HepG2 (cell line): ENCODE results near the gene UPF3B. TPM values are rescaled to one million over a fixed set of nuclear protein-coding genes. Genes with fewer than 3 reads are reported as not detected.
A peak's percentile ranks its signal among the peaks of the same experiment; 100 is the strongest.

ENCODE experiments used
- ARID4A ChIP-seq: sonication (generic); formaldehyde crosslinking; IDR thresholded peaks from 2 replicates; pipeline ENCODE4 v1.5.0; 2020; ENCODE audit warnings: mild to moderate bottlenecking, missing genetic modification reagents, borderline replicate concordance
- HOXA3 ChIP-seq: sonication (generic); formaldehyde crosslinking; IDR thresholded peaks from 2 replicates; pipeline ENCODE4 v1.5.0; 2020; ENCODE audit warnings: missing genetic modification reagents
- NR2F1 ChIP-seq, 2 experiments: fragments of 450-650 bp in 1 of 2; formaldehyde crosslinking in 1 of 2; IDR thresholded peaks; 2 replicates each; pipeline versions ENCODE4 v1.5.0 to v1.6.1; 2016 to 2020; ENCODE audit warnings: mild to moderate bottlenecking in 1 of 2, missing compliant biosample characterization in 1 of 2, missing genetic modification reagents in 1 of 2, moderate library complexity in 1 of 2
- PCBP1 ChIP-seq: fragments of 200-400 bp; formaldehyde crosslinking; IDR thresholded peaks from 2 replicates; pipeline ENCODE4 v1.6.1; 2017; ENCODE audit warnings: mild to moderate bottlenecking, low read depth, low read length, borderline replicate concordance
- SAP130 ChIP-seq: IDR thresholded peaks from 2 replicates; pipeline ENCODE4 v1.6.1; 2016; ENCODE audit warnings: low read depth
- SIN3A ChIP-seq: IDR thresholded peaks from 2 replicates; pipeline ENCODE4 v1.6.1; 2011; ENCODE audit warnings: low read depth, mild to moderate bottlenecking, control low read depth, low read length, borderline replicate concordance
- THAP11 ChIP-seq: IDR thresholded peaks from 2 replicates; pipeline ENCODE4 v1.6.1; 2016; ENCODE audit warnings: missing biosample characterization, missing genetic modification reagents
- TMF1 ChIP-seq: sonication (generic); formaldehyde crosslinking; IDR thresholded peaks from 2 replicates; pipeline ENCODE4 v1.8.1; 2022; ENCODE audit warnings: low read depth, missing genetic modification reagents
- ZNF563 ChIP-seq: sonication (generic); formaldehyde crosslinking; IDR thresholded peaks from 2 replicates; pipeline ENCODE4 v1.8.0; 2022; ENCODE audit warnings: mild to moderate bottlenecking, moderate library complexity, missing genetic modification reagents
- ZNF746 ChIP-seq: sonication (generic); formaldehyde crosslinking; IDR thresholded peaks from 2 replicates; pipeline ENCODE4 v1.8.0; 2022; ENCODE audit warnings: mild to moderate bottlenecking, missing genetic modification reagents
- polyA plus RNA-seq, 8 experiments: library from polyadenylated mRNA; depleted of rRNA in 3 of 8; stranded (reverse) in 7 of 8; unstranded in 1 of 8; fragments of >200 nt; fragmentation: Illumina TruSeq in 4 of 8; extraction: Trizol in 4 of 8; gene quantifications; 2 replicates each; pipeline versions ENCODE4 v1.2.1 to v1.2.3, GENCODE V29; 2011 to 2016; ENCODE audit warnings: low read depth in 4 of 8, missing spikeins in 1 of 8, mixed read lengths in 1 of 8; ENCODE audit not compliant: insufficient read depth in 1 of 8
- total RNA-seq, 5 experiments: library from RNA; depleted of rRNA; stranded (reverse); fragments of >200 nt; fragmentation: Illumina TruSeq; extraction: Trizol; gene quantifications; 2 replicates each; pipeline ENCODE4 v1.2.3, GENCODE V29; 2016; ENCODE audit warnings: low read depth in 1 of 5
- TF ChIP-seq, protein P1 (sequence below): IDR thresholded peaks from 2 replicates; pipeline ENCODE4 v1.6.1; 2016; ENCODE audit warnings: mild to moderate bottlenecking, missing biosample characterization, missing genetic modification reagents
- TF ChIP-seq, protein P2 (sequence below): sonication (generic); formaldehyde crosslinking; IDR thresholded peaks from 2 replicates; pipeline ENCODE4 v1.4.0; 2020; ENCODE audit warnings: missing genetic modification reagents

Gene UPF3B
- total and polyA plus RNA-seq, 2 of the 13 experiments (the other 11 are each of a cell fraction or from before 2014, with no cell fraction given): 5.2 to 7.2 TPM

DNA sequence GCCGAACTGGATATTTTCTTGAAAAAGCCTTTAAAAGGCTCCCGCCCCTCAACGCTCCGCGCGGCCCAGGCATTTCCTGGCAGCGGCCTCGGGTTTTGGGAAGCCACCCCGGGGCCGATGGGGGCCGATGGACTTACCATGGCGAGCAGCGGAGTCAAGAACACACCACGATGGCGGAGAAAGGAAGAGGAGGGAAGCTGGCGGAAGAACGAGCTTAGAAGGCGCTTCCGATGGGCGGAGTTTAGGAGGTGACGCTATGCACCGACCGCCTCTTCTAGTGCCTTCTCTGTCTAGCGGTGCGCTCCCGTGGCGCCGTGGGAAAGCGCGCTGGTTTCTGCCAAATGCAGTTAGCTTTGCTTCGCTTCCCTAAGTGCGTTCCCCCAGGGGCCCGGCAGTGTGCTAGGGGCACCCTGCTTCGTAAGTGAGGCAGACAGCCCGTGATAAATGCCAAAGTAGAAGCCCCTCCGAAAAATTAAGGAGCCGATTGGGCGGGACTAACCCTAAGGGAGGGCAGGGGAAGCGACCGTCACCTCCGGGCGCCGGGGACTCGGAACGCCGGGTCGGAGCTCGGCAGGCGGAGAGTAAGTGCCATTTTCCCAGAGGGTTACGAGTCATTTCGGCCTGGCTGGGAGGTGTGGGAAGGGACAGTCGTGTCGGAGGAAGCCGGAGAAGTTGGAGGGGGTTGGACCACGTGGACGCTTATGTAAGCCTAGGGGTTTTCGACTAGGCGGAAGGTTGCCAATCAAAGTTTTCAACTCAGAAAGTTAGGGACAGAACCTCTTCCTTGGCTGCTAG is 61.1 kb downstream of the UPF3B start, which contains the start of gene RPL39 (continued):
- TF ChIP-seq ARID4A: peak; percentile 62; the same call in 1 of the 2 replicates
- TF ChIP-seq, protein P1, sequence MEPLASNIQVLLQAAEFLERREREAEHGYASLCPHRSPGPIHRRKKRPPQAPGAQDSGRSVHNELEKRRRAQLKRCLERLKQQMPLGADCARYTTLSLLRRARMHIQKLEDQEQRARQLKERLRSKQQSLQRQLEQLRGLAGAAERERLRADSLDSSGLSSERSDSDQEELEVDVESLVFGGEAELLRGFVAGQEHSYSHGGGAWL (CRISPR knock-in tag): peak; percentile 55; the same call in 1 of the 2 replicates
- peak; percentile 61; the same call in 1 of the 2 replicates for TF ChIP-seq SIN3A
- no peak for TF ChIP-seq PCBP1
- TF ChIP-seq HOXA3: peak; percentile 47; the same call in 1 of the 2 replicates
- peak; percentile 72; the same call in 1 of the 2 replicates for TF ChIP-seq THAP11 (CRISPR knock-in tag)
- no peak for TF ChIP-seq NR2F1 (CRISPR knock-in tag; IDR thresholded peaks at IDR 0.05)
- TF ChIP-seq ZNF746 (CRISPR knock-in tag): no peak
- TF ChIP-seq TMF1 (CRISPR knock-in tag): no peak
- peak; percentile 29; the same call in 1 of the 2 replicates for TF ChIP-seq ZNF563
- TF ChIP-seq, protein P2, sequence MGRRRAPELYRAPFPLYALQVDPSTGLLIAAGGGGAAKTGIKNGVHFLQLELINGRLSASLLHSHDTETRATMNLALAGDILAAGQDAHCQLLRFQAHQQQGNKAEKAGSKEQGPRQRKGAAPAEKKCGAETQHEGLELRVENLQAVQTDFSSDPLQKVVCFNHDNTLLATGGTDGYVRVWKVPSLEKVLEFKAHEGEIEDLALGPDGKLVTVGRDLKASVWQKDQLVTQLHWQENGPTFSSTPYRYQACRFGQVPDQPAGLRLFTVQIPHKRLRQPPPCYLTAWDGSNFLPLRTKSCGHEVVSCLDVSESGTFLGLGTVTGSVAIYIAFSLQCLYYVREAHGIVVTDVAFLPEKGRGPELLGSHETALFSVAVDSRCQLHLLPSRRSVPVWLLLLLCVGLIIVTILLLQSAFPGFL (CRISPR knock-in tag): no peak
- TF ChIP-seq SAP130 (CRISPR knock-in tag): peak; percentile 65; the same call in 1 of the 2 replicates
